IMR-90 (cell line): ENCODE data around the gene STXBP6.

ENCODE experiments used
- CEBPB ChIP-seq: IDR thresholded peaks from 2 replicates; pipeline ENCODE4 v1.6.1; 2012; ENCODE audit warnings: low read depth, low read length, improper control_type of control experiment
- CTCF ChIP-seq: conservative IDR thresholded peaks from 2 replicates; pipeline ENCODE4 v1.5.1; 2012; ENCODE audit warnings: mild to moderate bottlenecking, low read depth, low read length, improper control_type of control experiment
- MAFK ChIP-seq: IDR thresholded peaks from 2 replicates; pipeline ENCODE4 v1.6.1; 2012; ENCODE audit warnings: low read depth, low read length, improper control_type of control experiment
- POLR2A ChIP-seq: IDR thresholded peaks from 2 replicates; pipeline ENCODE4 v1.6.1; 2012; ENCODE audit warnings: mild to moderate bottlenecking, low read depth, low read length
- RAD21 ChIP-seq: IDR thresholded peaks from 2 replicates; pipeline ENCODE4 v1.6.1; 2012; ENCODE audit warnings: low read length, improper control_type of control experiment
- RCOR1 ChIP-seq: IDR thresholded peaks from 2 replicates; pipeline ENCODE4 v1.6.1; 2012; ENCODE audit warnings: mild to moderate bottlenecking, low read length, improper control_type of control experiment; ENCODE audit not compliant: insufficient replicate concordance
- RFX5 ChIP-seq: IDR thresholded peaks from 2 replicates; pipeline ENCODE4 v1.8.0; 2012; ENCODE audit warnings: low read depth, mild to moderate bottlenecking, low read length, moderate library complexity

GRCh38 chr14:24979725-24980239 is 70.2 kb downstream of the STXBP6 start:
- TF ChIP-seq CTCF (no peak), CEBPB (no peak), POLR2A (no peak), MAFK (no peak), RCOR1 (no peak), RFX5 (no peak), RAD21 (no peak)
